ENCODE data around the gene SNTA1.
"Not testable (repeated sequence)": the region's sequence is repeated elsewhere in the genome, so short reads cannot be mapped to it uniquely, and the experiment has no call there.

SNTA1 gene

DNA sequence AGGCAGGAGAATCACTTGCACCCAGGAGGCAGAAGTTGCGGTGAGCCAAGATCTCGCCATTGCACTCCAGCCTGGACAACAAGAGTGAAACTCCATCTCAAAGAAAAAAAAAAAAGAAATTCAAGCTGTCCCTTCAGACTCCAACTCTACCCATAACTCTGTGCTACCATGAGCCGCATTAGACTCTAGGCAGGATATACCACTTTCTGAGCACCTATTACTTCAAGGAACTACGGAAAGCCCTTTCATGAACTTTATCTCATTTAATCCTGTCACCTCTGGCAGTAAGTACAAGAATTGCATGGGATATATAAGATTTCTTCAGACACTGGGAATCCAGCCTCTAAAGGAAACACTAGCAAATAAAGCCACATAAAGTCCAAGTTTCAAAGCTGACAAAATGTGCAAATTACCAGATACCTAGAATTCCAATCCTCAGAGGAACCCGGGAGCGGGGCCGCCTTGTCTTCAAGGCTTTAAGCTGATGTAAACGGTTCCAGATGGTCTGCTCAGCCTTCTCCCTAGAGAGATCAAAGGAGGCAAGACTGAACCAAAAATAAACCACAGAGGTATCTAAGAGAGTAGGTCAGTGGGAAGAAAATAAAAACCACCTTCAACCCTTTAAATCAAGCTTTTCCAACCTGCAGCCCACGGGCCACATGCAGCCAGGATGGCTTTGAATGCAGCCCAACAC is 51.7 kb downstream of the SNTA1 start:
- no peak for FAIRE-seq

DNA sequence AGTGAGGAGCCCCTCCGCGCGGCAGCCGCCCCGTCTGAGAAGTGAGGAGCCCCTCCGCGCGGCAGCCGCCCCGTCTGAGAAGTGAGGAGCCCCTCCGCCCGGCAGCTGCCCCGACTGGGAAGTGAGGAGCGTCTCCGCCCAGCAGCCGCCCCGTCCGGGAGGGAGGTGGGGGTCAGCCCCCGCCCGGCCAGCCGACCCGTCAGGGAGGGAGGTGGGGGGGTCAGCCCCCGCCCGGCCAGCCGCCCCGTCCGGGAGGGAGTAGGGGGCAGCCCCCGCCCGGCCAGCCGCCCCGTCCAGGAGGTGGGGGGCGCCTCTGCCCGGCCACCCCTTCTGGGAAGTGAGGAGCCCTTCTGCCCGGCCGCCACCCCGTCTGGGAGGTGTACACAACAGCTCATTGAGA is 54.2 kb downstream of the SNTA1 start:
- not testable (repeated sequence) for FAIRE-seq

DNA sequence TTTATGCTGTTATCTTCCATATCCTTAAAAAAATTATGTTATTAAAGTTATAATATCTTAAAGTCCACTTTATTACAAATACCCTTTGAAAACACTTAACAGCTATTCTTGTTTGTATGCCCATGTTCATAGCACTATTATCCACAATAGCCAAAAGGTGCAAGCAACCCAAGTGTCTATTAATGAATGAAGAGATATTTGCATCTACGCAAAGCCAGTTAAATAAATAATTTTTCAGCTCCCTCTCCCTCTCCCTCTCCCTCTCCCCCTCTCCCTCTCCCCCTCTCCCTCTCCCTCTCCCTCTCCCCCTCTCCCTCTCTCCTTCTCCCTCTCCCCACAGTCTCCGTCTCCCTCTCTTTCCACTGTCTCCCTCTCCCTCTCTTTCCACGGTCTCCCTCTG is 55.3 kb downstream of the SNTA1 start:
- FAIRE-seq: no peak

DNA sequence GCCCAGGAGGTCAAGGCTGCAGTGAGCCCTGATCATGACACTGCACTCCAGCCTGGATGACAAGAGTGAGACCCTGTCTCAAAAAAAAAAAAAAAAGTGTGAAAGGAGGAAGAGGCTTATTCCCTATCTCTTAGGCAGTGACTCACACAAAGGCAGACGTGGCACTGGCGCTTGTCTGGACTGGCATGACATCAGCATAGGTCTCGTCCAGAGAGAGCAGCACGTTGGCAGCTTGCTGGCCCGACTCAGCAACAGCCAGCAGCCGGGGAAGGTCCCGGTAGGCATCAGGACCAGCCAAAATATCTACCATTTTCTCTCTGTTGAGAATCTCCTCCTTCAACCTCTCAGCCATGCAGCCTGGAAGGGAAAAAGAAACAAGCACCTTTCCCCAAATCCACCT is 56.4 kb downstream of the SNTA1 start:
- FAIRE-seq: no peak

DNA sequence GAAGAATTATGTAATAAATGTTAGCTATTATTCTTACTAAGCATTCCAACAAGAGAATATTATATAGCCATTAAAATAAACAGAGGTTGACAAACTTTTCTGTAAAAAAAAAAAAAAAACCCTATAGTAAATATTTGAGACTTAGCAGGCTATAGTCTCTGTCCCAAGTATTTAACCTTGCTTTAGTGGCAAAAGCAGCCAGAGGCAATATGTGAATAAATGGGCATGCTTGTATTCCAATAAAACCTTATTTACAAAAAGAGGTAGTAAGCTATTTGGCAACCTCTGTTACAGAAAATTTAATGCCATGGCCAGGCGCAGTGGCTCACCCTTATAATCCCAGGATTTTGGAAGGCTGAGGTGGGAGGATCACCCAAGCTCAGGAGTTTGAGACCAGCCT is 56.9 kb downstream of the SNTA1 start:
- FAIRE-seq: no peak

DNA sequence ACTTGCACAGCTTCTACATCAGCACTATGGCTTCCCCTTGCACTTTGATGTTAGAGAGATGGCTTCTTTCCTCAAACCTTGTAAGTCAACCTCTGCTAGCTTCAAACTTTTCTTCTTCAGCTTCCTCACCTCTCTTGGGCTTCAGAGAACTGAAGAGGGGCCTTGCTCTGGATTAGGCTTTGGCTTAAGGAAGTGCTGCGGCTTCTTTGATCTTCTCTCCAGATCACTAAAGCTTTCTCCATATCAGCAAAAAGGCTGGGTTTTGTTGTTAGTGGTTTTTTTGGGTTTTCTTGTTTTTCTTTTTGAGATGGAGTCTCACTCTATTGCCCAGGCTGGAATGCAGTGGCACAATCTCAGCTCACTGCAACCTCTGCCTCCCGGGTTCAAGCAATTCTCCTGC is 66.2 kb downstream of the SNTA1 start:
- FAIRE-seq: no peak

DNA sequence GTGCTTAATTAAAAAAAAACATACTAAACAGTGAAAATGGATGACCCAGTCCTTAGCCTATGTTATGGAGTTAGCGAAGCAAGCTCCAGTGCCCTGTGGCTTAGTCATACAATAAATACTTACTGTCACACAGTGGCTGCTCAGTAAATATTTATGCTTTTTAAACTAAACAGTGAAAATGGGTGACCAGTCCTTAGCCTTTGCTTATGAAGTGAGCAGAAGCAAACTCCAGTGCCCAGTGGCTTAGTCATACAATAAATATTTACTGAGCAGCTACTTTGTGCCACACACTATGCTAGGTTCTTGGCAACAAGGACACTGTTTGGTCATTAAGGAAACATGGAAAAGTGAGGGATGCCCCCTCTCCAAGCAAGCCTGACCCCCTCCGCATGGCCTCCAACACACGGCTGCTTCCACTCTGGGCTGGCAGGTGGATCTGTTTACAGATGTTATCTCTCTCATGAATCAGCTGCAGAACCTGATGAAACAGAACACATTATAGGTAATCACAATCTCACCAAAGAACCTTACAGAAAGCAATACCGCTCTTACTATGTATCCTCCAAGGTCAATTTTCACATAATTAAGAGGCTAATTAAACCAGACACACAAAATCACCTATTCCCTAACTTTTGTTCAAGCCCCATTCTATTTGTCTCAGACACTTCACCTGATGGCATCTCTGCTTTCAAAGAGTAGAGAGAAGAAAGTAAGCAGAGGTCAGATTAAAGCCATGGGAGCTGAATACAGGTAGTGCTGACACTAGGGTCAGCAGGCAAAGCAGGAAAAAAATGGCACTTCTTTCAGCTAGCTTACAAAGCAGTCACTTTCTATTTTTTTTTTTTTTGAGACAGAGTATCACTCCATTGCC is 69.6 kb downstream of the SNTA1 start:
- no peak for FAIRE-seq

DNA sequence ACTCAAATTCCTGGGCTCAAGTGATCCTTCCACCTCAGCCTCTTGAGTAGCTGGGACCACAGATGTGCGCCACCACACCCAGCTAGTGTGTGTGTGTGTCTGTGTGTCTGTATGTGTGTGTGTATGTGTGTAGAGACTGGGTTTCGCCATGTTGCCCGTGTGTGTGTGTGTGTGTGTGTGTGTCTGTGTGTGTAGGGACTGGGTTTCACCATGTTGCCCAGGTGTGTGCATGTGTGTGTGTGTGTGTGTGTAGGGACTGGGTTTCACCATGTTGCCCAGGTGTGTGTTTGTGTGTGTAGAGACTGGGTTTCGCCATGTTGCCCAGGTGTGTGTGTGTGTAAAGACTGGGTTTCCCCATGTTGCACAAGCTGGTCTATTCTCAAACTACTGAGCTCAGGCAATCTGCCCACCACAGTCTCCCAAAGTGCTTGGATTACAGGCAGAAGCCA is 70.5 kb downstream of the SNTA1 start:
- FAIRE-seq: no peak

DNA sequence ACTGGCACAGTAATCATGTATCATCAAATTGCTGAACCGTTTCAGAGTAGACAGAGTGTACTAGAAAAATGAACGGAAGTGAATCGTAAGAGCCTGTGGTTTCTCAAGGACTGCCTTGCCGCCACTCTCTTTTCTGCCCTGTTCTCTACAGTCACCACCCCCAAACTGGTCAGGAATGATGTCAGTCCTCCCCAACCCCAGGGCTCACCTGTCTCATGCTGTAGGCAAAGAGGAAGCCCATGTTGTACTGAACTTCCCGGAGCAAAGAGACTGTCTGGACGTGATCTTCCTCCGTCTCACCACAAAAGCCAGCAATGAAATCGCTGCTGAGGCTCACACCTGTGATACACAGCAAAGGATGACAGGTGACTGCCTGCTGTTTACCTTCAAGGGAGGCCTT is 73.3 kb downstream of the SNTA1 start:
- no peak for FAIRE-seq

DNA sequence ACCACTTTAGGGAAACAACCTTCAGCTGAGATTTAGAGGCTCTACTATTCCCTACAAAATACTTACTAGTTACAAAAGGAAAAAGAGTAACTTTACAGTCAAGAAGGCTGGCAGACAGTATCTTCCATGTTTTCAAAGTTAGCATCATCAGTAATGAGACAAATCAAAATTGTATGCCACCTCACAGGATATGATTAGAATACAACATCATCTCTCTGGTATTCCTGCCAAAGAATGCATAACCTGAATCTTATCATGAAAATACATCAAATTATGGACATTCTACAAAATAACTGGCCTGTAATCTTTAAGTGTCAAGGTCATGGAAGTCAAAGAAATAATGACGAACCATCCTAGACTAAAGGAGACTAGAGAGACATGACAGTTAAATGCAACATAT is 80.7 kb downstream of the SNTA1 start:
- FAIRE-seq: no peak

DNA sequence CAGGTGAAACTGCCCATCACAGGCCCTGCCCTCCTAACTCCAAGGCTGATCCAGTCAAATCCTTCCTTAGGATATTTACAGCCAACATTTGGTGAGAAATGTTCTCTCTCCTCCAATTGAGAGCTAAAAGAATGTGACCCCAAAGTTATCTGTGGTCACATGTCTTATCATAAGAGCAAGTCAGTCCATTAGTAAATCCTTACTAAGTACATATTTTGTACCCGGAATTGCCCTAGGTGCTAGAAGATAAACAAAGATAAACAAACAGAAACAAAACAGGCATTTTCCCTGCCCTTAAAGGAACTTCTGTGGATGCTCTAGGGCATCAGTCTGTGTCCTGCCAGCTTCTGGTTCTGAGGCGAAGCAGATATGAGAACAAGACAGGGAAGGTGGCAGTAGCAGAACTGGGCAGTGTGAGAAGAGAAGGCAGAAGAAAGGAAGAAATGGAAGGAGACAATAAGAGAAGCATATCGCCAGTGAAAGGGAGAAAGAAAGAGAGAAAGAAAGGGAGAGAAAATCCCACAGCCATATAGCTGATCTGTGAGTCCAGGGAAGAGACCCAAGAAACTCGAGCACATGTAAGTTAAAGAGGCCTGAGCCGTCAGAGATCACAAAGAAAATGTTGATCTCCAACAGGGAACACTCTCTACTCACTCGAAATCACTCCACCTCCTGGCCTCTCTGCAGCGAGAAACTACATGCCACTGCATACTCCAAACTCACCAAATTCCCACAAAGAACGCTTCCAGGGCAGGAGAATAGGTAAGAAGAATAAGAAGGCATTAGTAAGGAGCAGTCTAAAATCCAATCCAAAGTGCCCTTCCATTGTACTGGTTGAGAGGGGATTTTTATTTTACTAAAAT is 83.9 kb downstream of the SNTA1 start:
- FAIRE-seq: no peak

All from TTC549 (cell line).